IMR-90 (cell line): ENCODE data around the gene AXIN1. TPM values are rescaled to one million over a fixed set of nuclear protein-coding genes. Genes with fewer than 3 reads are reported as not detected.

ENCODE experiments used
- ATAC-seq: fragments of 200-7000 bp; cut with Tn5 transposase; 2 replicates; pipeline ENCODE4 v1.9.1; 2020; ENCODE audit warnings: low read depth, mild to moderate bottlenecking, moderate library complexity
- BruUV-seq: library from RNA; stranded (reverse); fragments of 400-500 nt; replicated peaks from 2 replicates; lab custom pipeline; 2021; lab: Mats Ljungman, UMichigan
- CTCF ChIA-PET: fragments of 300-600 bp; formaldehyde crosslinking; extraction: SDS; loops from one replicate; lab custom pipeline; 2021; ENCODE audit warnings: antibody characterized with exemption; lab: Yijun Ruan, JAX
- POLR2A ChIA-PET: fragments of 300-600 bp; sonication (Branson Sonifier 250); formaldehyde crosslinking; loops from one replicate; lab custom pipeline; 2022; ENCODE audit warnings: antibody characterized with exemption; ENCODE audit not compliant: unreplicated experiment; lab: Charles Lee
- DNase-seq: peaks from one replicate; pipeline ENCODE4 v3.0.0; 2013
- H2AFZ ChIP-seq: replicated peaks from 2 replicates; pipeline ENCODE3; 2013; ENCODE audit warnings: low read length, mild to moderate bottlenecking; ENCODE audit not compliant: poor library complexity
- H2AK5ac ChIP-seq: 2 replicates; pipeline ENCODE4 v1.6.1; 2013; ENCODE audit warnings: low read depth, low read length, inconsistent platforms
- H2AK9ac ChIP-seq: replicated peaks from 2 replicates; pipeline ENCODE3; 2013; ENCODE audit warnings: mild to moderate bottlenecking, low read depth, low read length, moderate library complexity; ENCODE audit not compliant: poor library complexity
- H2BK120ac ChIP-seq: 2 replicates; pipeline ENCODE4 v1.6.1; 2013; ENCODE audit warnings: low read depth, low read length, inconsistent platforms
- H2BK15ac ChIP-seq: 3 replicates; pipeline ENCODE4 v1.6.1; 2013; ENCODE audit warnings: low read depth, low read length, inconsistent platforms
- H2BK20ac ChIP-seq: 2 replicates; pipeline ENCODE4 v1.6.1; 2013; ENCODE audit warnings: low read depth, mild to moderate bottlenecking, inconsistent platforms, low read length, moderate library complexity
- H2BK5ac ChIP-seq: 2 replicates; pipeline ENCODE4 v1.6.1; 2013; ENCODE audit warnings: mild to moderate bottlenecking, low read depth, low read length, inconsistent platforms; ENCODE audit not compliant: poor library complexity, severe bottlenecking
- H3K14ac ChIP-seq: replicated peaks from 2 replicates; pipeline ENCODE4 v1.6.1; 2013; ENCODE audit warnings: low read depth, low read length, inconsistent platforms
- H3K18ac ChIP-seq: 2 replicates; pipeline ENCODE4 v1.6.1; 2013; ENCODE audit warnings: low read depth, low read length, control low read depth
- H3K23ac ChIP-seq: 2 replicates; pipeline ENCODE4 v1.6.1; 2013; ENCODE audit warnings: low read depth, low read length, inconsistent platforms
- H3K27ac ChIP-seq: 2 replicates; pipeline ENCODE4 v1.5.1; 2013; ENCODE audit warnings: mild to moderate bottlenecking, control low read depth, low read length; ENCODE audit not compliant: insufficient read depth
- H3K27me3 ChIP-seq: 2 replicates; pipeline ENCODE4 v1.6.1; 2013; ENCODE audit warnings: low read length; ENCODE audit not compliant: control insufficient read depth, insufficient read depth
- H3K36me3 ChIP-seq: 2 replicates; pipeline ENCODE4 v1.6.1; 2013; ENCODE audit warnings: low read length, mixed read lengths; ENCODE audit not compliant: control insufficient read depth, insufficient read depth
- H3K4ac ChIP-seq: 2 replicates; pipeline ENCODE4 v1.6.1; 2013; ENCODE audit warnings: low read depth, low read length, inconsistent platforms
- H3K4me1 ChIP-seq: 2 replicates; pipeline ENCODE4 v1.6.1; 2013; ENCODE audit warnings: low read length, mixed read lengths; ENCODE audit not compliant: control insufficient read depth, insufficient read depth
- H3K4me2 ChIP-seq: 2 replicates; pipeline ENCODE4 v1.6.1; 2013; ENCODE audit warnings: low read depth, mild to moderate bottlenecking, control low read depth, low read length, moderate library complexity
- H3K4me3 ChIP-seq: 2 replicates; pipeline ENCODE4 v1.5.1; 2013; ENCODE audit warnings: low read depth, mild to moderate bottlenecking, control low read depth, low read length, moderate library complexity; ENCODE audit not compliant: insufficient read depth
- H3K56ac ChIP-seq: 2 replicates; pipeline ENCODE4 v1.6.1; 2013; ENCODE audit warnings: low read length, inconsistent platforms; ENCODE audit not compliant: insufficient read depth; ENCODE audit errors: extremely low read depth
- H3K79me1 ChIP-seq, 2 experiments: 2 replicates each; pipeline ENCODE4 v1.6.1; 2013; ENCODE audit warnings: low read length in 2 of 2, inconsistent platforms in 1 of 2, low read depth in 1 of 2
- H3K9ac ChIP-seq: 2 replicates; pipeline ENCODE4 v1.6.1; 2013; ENCODE audit warnings: low read depth, low read length, control low read depth
- H3K9me1 ChIP-seq: 2 replicates; pipeline ENCODE4 v1.6.1; 2013; ENCODE audit warnings: low read length, inconsistent platforms; ENCODE audit not compliant: insufficient read depth
- H3K9me3 ChIP-seq: 2 replicates; pipeline ENCODE4 v1.6.1; 2013; ENCODE audit warnings: low read length; ENCODE audit not compliant: control insufficient read depth, insufficient read depth
- H4K20me1 ChIP-seq: 2 replicates; pipeline ENCODE4 v1.6.1; 2013; ENCODE audit warnings: low read length, inconsistent platforms; ENCODE audit not compliant: insufficient read depth
- H4K5ac ChIP-seq: 2 replicates; pipeline ENCODE4 v1.6.1; 2013; ENCODE audit warnings: mild to moderate bottlenecking, low read depth, low read length, control low read depth
- H4K8ac ChIP-seq, 2 experiments: 2 replicates each; pipeline ENCODE4 v1.6.1; 2013; ENCODE audit warnings: low read depth in 2 of 2, low read length in 2 of 2, control low read depth in 1 of 2, inconsistent platforms in 1 of 2
- H4K91ac ChIP-seq: 2 replicates; pipeline ENCODE4 v1.6.1; 2013; ENCODE audit warnings: low read depth, low read length, inconsistent platforms; ENCODE audit not compliant: insufficient read depth
- FOS ChIP-seq: fragments of 150-350 bp; IDR thresholded peaks from 2 replicates; pipeline ENCODE4 v1.6.1; 2016; ENCODE audit warnings: low read depth, low read length
- NFE2L2 ChIP-seq: fragments of 150-350 bp; IDR thresholded peaks from 2 replicates; pipeline ENCODE4 v1.6.1; 2016; ENCODE audit warnings: low read depth, mild to moderate bottlenecking, low read length
- WGBS, 2 experiments: methylation state at CpG; one replicate each; pipeline versions ENCODE4 v1.1.5 to v1.1.7; 2013; ENCODE audit warnings: missing lambda C conversion rate in 2 of 2; ENCODE audit not compliant: insufficient read length in 1 of 2; ENCODE audit errors: extremely low coverage in 2 of 2; 5-methylcytosine and 5-hydroxymethylcytosine counted together
- dilution Hi-C: fragments of 300-500 bp; cut with HindIII; formaldehyde crosslinking; loops from one replicate; pipeline ENCODE4 v1.14.3; 2018; ENCODE audit warnings: low sequenced_read_pairs; ENCODE audit not compliant: unreplicated experiment
- in situ Hi-C: fragments of 300-500 bp; cut with MboI; formaldehyde crosslinking; loops from 3 replicates; pipeline ENCODE4 v1.14.3; 2019; ENCODE audit warnings: low sequenced_read_pairs, inconsistent platforms, mixed read lengths
- intact Hi-C: fragments of 100-400 bp; cut with micrococcal nuclease; formaldehyde crosslinking; loops from 2 replicates; pipeline ENCODE4 v1.10.0; 2022
- polyA plus RNA-seq, 3 experiments: library from polyadenylated mRNA; depleted of rRNA; stranded (reverse); fragments of >200 nt; gene quantifications; 2 replicates each; pipeline ENCODE4 v1.2.3, GENCODE V29; 2012; ENCODE audit warnings: low replicate concordance in 1 of 3
- total RNA-seq: library from RNA; depleted of rRNA; stranded (reverse); fragments of >200 nt; gene quantifications from 2 replicates; pipeline ENCODE4 v1.2.3, GENCODE V29; 2012
- TF ChIP-seq, protein P1 (sequence below): fragments of 150-350 bp; IDR thresholded peaks from 2 replicates; pipeline ENCODE4 v1.6.1; 2017; ENCODE audit warnings: mild to moderate bottlenecking, antibody characterized with exemption, low read length, low read depth
- TF ChIP-seq, protein P2 (sequence below): fragments of 150-350 bp; IDR thresholded peaks from 2 replicates; pipeline ENCODE4 v1.6.1; 2016; ENCODE audit warnings: low read depth, mild to moderate bottlenecking, low read length, moderate library complexity, borderline replicate concordance

Gene AXIN1
- total and polyA plus RNA-seq, 2 of the 4 experiments (the other 2 are of a cell fraction), result 10.9 to 14.2 TPM

DNA sequence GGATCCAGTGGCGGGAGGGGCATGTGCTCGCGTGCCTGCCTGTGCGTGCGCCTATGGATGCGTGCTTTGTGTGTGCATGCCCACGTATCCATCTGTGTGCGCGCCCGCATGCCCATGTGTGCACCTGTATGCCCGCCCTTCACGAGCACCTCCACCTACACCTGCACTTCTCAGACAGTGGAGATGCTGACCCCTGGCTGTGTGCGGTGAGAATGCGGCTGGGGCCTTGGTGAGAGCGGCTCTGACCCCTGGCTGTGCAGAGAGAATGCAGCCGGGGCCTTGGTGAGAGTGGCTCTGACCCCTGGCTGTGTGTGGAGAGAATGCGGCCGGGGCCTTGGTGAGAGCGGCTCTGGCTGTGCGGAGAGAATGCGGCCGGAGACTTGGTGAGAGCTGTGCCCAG lies 33.9 kb downstream of the AXIN1 start:
- Histone ChIP-seq H3K9me1 (peaks cover 15% of the 10 kb centered on the region), H3K9ac (no peak overlapping the region), H2BK120ac (no peak overlapping the region), H2BK20ac (no peak overlapping the region), H4K5ac (no peak overlapping the region), H2AFZ (no peak overlapping the region), H3K4ac (no peak overlapping the region), H4K8ac (no peak overlapping the region), H3K27me3 (no peaks in the 10 kb centered on the region), H3K36me3 (peaks cover 16% of the 10 kb centered on the region), H3K4me1 (no peaks in the 10 kb centered on the region), H2AK9ac (no peak overlapping the region), H3K27ac (no peak overlapping the region), H3K4me3 (no peak overlapping the region), H2BK5ac (no peak overlapping the region), H2AK5ac (no peak overlapping the region), H3K56ac (no peak overlapping the region), H2BK15ac (no peak overlapping the region), H3K9me3 (no peaks in the 10 kb centered on the region), H3K79me1 (peaks cover 47 to 75% of the 10 kb centered on the region in 2 experiments), H3K4me2 (no peak overlapping the region), H3K23ac (no peak overlapping the region), H3K14ac (no peak overlapping the region), H4K91ac (no peak overlapping the region), H3K18ac (no peak overlapping the region), H4K20me1 (peaks cover 68% of the 10 kb centered on the region)
- intact Hi-C loops (no loop called here), in situ Hi-C loops (no loop called here), dilution Hi-C loops (no loop called here)
- ChIA-PET POLR2A (interaction anchor here (0.6 kb wide), 1 partner anchor 34 kb away, joined by 9 read pairs; the partner anchor contains the start of gene AXIN1), CTCF (no interaction called here)
- DNase-seq (no peak), ATAC-seq (no peak)
- no TSS peak for BruUV-seq
- TF ChIP-seq NFE2L2 (no peak), FOS (no peak)
- TF ChIP-seq, protein P1, sequence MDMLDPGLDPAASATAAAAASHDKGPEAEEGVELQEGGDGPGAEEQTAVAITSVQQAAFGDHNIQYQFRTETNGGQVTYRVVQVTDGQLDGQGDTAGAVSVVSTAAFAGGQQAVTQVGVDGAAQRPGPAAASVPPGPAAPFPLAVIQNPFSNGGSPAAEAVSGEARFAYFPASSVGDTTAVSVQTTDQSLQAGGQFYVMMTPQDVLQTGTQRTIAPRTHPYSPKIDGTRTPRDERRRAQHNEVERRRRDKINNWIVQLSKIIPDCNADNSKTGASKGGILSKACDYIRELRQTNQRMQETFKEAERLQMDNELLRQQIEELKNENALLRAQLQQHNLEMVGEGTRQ, result no peak
- TF ChIP-seq, protein P2, sequence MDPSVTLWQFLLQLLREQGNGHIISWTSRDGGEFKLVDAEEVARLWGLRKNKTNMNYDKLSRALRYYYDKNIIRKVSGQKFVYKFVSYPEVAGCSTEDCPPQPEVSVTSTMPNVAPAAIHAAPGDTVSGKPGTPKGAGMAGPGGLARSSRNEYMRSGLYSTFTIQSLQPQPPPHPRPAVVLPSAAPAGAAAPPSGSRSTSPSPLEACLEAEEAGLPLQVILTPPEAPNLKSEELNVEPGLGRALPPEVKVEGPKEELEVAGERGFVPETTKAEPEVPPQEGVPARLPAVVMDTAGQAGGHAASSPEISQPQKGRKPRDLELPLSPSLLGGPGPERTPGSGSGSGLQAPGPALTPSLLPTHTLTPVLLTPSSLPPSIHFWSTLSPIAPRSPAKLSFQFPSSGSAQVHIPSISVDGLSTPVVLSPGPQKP, result no peak
- WGBS, 2 experiments, result 79% methylated on average over 10 of the region's 22 CpGs; no CpG with 5 or more reads in 1 of the 2 experiments
